NOMO-1 (cell line): ENCODE data around the gene CDH4.

Source experiments
- DNase-seq, 2 experiments: peaks; one replicate each; lab custom pipeline; 2025; ENCODE audit not compliant: unreplicated experiment in 2 of 2; lab: John Stamatoyannopoulos, UW

Gene CDH4

DNA sequence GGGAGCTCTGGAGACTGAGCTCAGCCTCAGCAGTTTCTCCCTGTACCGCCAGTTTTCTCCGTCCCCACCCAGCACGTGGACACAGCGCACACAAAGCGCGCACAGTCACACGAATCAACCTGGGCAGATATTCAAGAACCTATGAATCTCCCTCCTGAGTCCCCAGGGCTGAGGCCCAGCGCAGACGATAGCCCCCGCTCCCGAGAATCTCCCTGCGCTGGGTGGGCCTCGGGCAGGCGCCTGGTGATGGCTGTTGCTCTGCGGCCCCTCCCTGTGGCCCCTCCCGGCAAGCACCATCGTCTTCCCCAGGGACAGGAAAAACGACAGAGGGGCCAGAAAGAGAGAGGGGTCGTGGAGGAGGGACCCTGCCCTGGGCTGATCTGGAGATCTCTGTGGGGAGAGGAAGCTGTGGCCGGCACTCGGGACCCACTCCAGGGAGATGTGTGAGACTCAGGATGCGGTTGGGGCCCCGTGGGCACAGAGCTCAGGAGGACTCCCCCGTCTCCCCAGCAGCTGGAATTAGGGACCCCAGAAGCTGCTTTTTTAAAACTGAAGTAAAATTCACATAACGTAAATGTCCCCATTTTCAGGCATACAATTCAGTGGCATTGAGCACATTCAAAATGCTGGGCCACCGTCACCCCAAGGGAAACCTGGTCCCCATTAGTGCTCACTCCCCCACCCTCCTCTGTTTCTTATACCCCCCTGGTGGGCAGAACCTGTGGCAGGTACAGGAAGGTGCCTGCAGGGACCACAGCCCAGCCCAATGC is 482.9 kb downstream of the CDH4 start:
- DNase-seq = no peak

DNA sequence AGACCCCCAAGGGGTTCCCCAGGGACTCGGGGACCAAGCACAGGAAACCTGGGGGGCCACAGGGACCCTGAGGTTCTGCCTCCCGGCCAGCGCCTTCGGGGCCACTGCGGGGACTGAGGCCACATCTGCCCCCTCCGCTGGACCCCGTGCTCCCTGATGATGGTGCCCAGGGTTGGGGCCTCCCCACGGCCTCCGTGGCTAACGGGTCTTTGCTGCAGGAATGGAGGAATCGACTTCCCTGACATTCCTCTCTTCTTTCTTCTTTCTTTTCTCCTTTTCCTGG is 483.4 kb downstream of the CDH4 start:
- no peak for DNase-seq

DNA sequence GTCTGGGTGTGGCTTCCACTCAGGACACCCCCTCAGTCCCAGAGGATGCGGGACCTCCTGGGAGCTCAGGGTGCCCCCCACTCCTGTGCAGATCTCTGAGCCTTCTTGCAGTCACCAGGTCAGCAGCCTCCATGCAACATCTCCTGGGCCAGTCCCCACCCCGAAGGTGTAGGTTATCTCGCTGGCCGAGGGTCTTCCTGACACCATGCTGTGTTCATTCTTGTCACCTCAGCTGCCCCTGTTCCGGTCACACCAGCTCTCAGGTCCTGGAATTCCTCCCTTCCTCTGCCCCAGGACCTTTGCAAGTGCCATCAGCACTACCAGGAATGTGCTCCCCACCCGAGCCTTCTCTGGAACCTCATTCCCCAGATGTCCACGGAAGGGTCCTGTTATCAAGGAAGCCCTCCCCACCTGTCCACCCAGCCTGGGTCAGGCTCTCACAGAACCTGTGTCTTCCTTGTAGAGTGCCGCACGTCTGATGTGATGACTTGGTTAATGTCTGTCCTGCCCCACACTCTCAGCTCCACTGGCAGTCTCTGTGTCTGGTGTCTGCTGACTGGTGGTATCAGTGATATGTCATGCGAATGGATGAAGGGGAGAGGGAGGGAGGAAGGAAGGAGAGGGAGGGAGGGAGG is 484.1 kb downstream of the CDH4 start:
- no peak for DNase-seq

DNA sequence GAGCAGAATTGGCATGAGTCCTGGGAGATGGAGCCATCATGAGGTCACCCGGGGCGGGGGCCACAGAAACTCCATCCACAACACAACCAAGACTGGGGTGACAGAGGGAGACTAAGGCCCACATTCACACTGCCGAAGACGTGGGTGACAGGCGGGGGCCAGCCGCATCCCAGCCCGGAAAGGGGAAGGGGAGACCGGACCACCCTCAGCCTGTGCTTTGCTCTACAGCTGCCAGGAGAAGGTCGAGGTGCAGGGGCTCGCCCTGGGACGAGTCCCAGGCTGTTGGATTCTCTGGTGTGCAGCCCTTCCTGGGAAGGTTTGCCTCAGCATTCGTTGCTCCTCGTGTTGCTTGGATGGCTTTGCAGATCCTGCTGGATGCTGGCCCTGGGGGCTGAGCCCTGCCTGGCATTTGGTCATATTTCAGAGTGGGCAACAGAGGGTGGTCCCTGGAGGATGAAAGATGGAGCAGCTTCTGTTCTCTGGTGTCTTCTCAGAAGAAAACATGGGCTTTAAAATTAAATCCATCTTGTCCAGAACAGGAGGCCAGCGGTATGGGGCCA is 484.8 kb downstream of the CDH4 start:
- no peak for DNase-seq

DNA sequence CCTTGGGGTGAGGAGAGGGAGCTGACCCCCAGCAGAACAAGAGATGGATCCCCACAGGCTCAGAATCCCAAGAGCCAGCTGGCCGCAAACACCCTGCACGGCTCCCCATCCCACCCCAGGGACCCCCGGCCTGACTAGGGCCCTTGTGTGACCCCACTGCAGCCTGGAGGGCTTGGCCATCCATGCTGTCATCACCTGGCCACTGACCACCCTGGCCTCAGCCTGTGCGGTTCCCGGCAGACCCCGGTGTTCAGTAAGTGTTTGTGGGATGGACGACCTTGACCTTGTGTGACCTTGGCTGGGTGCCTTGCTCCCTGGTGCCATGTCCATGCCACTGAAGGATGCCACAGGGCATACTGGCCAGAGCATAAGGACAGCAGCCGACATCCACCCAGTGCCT is 485.3 kb downstream of the CDH4 start:
- DNase-seq = no peak

DNA sequence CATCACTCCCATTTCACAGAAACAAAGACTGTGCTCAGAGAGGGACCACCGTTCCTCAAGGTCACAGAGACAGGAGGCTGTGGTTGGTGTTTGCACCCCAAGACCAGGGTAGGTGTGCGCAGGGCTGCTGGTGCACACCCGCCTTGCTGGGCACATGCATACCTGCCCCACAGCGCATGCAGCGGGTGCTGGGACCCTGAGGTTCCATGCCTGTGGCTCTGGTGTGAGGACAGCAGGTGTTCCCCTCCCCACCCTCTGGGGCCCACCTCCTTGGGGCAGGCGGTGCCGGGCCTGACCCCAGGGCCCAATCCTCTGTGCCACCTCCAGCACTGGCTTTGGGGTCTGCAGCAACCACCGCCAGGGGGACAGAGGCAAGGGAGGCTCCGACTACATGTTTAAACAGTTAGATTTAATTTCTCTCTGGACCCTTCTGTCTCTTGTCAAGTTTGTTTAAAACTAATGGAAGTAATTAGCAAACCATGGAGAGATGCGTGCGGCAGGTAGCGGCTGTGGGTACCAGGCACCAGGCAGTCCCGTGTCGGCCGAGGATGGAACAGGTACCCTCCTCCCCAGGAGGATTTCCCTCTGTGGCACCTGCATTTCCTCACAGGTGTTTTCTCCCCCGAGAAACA is 485.9 kb downstream of the CDH4 start:
- DNase-seq = no peak

DNA sequence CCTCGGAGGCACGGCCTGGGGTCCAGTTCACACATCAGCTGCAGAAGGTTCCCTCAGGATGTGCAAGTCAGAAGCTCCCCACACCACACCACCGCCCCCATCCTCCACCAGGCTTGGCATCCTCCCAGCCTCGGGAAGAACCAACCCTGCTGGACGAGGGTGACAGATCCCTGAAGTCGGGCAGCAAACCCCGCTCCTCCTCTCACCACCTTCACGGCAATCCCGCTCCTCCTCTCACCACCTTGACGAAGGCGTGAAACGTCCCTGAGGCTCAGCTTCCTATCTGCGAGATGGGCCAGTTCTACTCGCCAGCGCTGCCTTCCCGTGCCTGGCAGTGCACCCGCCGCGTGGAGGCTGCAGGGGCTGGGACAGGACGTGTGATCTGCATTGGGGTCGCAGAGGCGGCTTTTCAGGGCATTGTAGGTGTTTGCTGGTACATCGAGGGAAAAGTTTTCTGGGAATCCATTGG is 486.6 kb downstream of the CDH4 start:
- no peak for DNase-seq

DNA sequence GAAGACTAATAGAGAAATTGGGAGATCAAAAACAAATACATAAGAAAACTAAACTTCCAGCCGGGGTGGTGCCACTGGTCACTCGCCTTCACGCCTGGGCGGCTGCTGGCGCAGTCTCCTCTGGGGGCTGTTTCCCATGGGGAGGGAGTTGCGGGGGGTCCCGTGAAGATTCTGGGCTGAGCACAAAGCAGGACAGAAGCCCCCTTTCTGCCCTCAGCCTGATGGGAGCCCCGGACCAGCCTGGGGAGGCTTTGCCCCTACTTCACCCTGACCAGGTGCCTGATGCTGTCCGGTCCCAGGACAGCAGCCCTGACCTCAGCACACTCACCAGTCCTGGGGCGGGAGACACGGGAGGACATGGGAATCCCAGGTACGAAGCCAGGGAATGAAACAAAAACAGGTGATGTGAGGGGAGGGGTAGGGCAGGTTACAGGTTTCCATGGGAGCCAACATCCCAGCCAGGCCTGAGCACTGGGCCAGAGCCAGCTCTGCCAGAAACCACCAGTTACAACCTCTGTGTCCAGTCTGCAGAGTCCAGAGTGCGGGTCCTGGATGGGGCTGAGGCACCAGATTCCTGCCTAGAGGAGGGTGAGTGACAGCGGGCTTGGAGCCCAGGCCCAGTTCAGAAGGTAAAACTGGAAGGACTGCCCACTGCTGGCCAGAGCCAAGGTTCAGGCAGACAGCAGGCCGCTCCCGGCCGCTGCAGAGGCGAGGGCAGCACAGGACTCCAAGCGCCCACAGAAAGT is 487.2 kb downstream of the CDH4 start:
- DNase-seq = no peak

DNA sequence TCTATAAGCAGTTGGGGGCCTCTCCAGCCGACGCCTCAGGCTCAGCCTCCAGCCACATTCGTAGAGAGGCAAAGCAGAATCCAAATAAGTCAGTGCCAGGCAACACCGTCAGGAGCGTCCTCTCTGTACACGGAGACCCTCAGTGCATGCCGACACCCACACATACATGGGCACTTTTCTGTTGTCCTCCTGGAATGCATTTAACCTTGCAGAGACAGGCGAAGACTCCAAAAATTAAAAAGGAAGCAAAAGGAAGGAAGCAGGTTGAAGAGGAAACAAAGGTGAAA is 487.7 kb downstream of the CDH4 start:
- no peak for DNase-seq

DNA sequence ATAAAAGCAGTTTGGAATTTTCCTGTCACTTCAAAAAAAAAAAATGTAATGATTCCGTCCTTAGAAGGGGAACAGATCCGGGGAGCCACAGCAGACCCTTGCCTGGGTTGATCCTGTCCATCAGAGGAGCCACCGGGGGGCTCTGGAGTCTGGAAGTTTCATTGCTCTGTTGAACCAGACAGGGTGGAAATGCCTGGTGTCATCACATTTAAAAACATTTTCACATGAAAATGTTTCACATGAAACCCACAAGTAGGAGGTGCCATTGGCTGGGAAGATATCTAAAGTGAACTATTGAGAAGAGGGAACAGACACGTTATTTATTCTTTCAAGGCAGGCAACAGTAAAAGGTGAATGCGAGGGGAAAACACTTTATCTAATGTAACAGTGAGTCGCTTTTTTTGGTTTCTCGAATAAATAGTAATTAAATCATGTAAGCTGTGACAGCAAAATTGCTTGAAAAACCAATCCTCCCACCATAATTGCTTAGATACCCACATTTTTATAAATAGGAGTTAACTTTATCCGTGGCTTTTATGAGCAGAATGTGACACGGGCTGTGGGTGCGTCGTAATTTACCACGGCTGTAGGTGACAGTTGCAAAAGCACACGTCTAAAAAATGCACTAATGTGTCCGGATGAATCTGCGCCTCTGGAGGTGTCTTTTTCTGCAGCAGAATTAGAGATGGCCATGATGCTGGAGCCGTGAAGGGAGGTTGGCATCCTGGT is 490.2 kb downstream of the CDH4 start:
- DNase-seq = no peak

DNA sequence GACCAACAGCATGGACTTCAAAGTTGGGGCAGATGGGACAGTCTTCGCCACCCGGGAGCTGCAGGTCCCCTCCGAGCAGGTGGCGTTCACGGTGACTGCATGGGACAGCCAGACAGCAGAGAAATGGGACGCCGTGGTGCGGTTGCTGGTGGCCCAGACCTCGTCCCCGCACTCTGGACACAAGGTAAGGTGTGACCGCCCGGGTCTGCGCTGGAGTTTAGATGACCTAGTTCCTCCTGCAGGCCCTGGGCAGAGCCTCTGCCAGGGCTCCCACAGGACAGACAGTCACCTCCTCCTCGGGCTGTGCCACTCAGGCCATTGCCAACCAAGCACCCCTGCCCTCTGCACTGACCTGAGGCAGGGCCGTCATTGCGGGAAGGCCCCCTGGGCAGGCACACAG is 491.5 kb downstream of the CDH4 start:
- no peak for DNase-seq

DNA sequence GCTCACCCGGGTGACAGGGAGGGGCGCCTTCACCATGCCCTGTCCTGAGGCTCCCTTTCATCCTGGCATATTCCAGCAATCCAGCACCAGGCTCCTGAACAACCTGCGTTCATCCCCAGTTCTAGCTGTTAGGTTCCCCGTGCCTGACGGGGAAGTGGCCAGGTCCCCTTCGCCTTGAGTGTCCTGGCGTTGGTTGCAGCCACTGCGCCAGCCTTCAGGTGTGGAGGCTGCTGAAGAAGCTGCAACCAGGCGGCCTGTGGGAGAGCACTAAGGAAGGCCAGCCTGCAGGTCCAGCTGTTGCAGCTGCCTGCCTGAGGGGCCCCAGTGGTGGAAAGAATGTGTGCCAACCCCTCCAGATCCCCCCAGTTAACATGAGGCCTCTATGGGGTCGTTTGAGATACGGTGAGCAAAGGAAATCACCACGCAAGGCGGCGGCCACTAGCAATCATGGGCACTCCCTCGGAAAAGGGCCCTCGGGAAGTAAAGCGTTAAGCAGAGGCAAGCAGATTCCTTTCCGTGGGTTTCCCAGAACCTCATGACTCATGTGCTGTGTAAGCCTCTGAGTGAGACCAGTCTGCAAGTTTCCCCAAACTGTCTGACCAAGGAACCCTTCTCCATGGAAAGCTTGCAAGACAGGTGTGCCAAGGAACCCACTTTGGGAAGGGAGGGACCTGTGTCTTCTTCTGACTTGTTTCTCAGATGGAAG is 492.8 kb downstream of the CDH4 start:
- no peak for DNase-seq

DNA sequence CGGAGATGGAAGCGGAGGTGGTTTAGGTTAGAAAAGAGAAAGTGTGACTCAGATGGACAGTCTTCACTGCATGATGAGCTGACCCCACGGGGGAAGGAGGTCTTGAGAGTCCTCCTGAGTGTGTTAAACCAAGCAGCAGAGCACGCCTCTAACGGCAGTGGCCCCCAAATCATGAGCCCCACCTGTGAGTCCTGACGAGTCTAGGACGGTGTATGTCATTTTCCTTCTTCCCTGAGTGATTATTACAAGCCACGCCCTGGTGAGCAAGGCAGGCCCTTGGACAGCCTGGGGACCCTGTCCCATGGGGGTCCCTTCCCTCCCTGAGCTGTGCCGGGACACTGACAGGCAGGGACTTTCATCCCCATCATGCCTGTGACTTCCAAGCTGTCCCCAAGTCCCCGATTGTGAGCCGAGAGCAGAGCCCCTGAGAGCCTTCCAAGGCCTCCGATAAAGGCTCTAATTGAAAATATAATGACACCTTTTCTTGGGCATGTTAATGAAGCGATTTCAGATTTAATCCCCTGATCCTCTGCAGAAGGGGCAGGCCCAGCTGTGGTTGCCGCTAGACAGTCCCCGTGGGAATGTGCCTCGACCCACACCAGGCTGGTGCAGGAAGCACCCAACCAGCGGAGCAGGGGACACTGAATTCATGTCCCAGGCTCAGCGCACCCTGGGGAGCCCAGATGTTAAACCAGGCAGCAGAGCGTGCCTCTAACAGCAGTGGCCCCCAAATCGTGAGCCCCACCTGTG is 493.5 kb downstream of the CDH4 start:
- DNase-seq = no peak

DNA sequence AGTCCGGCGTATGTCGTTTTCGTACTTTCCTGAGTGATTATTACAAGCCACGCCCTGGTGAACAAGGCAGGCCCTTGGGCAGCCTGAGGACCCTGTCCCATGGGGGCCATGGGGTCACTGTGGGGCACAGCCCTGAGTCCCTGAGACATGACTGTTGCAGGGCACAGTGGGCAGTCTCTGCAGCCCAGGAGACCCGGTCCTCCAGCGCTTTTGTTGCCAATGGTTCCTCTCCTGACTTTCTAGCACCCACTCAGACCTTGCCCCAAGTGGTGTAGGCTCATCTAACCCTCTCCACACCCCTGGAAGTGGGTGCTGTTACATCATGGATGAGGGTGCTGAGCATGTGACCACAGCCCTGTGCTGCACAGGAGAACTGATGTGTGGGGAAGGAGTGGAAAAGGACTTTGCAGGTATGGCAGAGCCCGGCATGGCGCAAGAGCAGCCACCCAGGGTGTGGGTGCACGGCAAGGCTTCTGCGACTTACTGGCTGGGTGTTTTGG is 494.1 kb downstream of the CDH4 start:
- DNase-seq = no peak

DNA sequence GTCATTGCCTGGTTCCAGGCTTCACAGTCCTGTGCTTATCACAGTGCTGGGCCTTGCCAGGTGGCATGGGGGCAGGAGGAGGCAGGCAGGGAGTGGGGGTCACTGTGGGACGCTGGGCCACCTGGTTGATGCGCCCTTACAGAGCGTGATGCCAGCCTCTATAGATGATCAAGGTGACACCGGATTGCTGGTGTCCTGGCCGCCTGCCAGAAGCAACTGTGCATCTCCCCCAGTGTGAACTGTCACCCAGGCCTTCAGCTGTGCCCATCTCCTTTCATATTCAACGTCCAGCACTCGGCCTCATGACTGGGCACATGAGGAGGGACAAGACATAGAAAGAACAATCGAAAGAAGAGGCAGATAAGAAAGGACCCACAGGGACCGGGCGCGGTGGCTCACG is 494.7 kb downstream of the CDH4 start:
- DNase-seq = no peak

DNA sequence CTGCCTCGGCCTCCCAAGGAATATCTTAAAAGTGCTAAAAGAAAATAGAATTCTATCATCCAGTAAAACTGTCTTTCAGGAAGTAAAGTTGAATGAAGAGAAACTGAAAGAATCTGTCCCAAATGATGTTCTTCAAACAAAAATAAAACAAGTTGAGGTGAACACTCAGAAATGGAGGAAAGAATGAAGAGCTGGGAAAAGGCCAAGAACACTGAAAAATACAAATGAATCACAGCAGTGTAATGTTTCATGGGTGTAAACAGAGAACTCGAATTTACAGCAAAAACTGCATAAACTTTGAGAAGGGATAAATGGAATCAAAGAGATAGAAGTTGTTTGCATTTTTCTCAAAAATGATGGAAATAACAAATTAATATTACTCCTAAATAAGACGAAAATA is 496.3 kb downstream of the CDH4 start:
- DNase-seq = no peak

DNA sequence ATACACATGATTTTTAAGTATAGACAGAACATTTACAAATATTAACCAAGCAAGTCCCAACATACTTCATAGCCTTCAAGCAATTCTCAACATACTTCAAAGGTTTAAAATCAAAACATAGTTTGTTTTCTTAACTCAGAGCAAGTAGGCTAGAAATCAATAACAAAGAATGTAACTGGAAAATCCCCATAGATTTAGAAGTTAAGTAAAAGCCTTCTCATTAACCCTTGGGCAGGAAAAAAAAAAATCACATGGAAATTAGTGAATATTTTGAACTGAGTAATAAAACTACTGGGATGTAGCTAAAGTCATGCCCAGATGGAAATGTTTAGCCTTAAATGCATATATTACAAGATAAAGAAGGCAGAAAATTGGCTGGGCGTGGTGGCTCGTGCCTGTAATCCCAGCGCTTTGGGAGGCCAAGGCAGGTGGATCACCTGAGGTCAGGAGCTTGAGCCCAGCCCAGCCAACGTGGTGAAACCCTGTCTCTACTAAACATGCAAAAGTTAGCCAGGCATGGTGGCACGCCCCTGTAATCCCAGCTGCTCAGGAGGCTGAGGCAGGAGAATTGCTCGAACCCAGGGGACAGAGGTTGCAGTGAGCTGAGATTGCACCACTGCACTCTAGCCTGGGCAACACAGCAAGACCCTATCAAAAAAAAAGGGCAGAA is 497.5 kb downstream of the CDH4 start:
- no peak for DNase-seq

DNA sequence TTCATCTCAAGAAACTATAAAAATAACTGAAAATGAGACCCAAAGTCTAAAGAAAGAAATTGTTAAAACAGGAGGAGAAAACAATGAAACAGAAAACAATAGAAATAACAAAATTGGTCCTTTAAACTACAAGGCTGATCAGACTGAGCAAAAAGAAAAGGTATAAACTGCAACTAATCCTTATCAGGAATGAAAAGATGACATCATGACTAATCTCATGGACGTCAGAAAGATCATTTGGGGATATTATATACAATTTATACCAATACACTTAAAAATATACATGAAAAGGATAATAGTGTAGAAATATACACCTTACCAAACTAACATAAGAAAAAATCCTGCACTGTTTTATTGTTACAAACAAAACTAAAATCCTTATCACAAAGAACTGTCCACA is 498.0 kb downstream of the CDH4 start:
- DNase-seq = no peak

DNA sequence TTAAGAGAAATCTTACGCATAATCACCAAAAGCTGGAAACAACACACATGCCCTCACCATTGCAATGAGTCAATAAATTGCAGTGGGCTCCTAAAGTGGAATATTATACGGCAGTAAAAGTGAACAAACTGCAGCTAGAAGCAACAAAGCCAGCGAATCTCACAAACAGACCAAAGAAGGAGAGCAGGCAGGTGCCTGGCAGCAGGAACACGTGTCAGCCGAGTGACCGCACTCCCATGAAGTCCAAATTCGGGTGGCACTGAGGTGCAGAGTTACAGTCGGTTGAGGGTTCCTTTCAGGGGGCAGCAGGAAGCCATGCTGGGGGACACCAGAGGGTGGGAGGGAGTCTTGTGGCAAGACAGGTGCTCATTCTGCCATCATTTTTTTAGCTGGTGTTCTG is 500.5 kb downstream of the CDH4 start:
- DNase-seq = no peak
